ENCODE results near the gene TNN.

DNA sequence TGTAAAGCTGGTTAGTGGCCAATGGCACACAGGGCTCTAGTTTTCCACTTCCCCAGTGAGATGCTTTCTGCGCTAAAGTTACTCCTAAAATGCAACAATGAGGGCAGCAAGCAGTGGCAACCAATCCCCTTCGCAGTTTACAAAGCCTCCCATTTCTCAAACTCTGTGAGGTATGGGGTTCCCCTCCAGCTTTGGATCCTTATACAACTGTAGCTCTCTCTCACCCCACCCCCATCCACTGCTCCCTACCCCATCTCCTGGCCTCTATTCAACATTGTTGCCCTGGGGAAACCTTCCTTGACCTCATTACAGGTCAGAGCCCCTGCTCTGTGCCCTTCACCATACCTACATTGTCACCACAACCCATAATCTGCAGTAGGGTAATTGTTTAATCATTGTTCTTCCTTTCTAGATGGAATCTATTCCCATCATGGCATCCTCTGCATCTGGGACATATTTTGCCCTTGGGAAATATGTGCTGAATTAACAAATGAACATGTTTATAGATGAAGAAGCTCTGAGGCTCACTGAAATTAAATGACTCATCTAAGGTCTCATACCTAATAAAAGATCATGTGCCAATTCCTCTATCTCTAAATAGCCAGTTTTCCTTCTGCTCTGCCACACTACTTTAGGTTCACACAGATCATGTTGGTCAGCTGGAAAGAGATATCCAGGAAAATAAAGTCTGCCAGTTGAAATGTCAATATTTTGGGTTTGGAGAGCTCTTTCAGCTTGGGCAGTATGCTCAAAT lies 112.4 kb downstream of the TNN start:
- TF ChIP-seq, protein P1, sequence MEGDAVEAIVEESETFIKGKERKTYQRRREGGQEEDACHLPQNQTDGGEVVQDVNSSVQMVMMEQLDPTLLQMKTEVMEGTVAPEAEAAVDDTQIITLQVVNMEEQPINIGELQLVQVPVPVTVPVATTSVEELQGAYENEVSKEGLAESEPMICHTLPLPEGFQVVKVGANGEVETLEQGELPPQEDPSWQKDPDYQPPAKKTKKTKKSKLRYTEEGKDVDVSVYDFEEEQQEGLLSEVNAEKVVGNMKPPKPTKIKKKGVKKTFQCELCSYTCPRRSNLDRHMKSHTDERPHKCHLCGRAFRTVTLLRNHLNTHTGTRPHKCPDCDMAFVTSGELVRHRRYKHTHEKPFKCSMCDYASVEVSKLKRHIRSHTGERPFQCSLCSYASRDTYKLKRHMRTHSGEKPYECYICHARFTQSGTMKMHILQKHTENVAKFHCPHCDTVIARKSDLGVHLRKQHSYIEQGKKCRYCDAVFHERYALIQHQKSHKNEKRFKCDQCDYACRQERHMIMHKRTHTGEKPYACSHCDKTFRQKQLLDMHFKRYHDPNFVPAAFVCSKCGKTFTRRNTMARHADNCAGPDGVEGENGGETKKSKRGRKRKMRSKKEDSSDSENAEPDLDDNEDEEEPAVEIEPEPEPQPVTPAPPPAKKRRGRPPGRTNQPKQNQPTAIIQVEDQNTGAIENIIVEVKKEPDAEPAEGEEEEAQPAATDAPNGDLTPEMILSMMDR (IDR thresholded peaks at IDR 0.05; ENCODE audit: insufficient read depth, low read length), result no peak
- TF ChIP-seq POLR2AphosphoS5 (IDR thresholded peaks at IDR 0.05; ENCODE audit: low read depth) (no peak), GABPA (IDR thresholded peaks at IDR 0.05; ENCODE audit: low read depth) (no peak)
- TF ChIP-seq, protein P2, sequence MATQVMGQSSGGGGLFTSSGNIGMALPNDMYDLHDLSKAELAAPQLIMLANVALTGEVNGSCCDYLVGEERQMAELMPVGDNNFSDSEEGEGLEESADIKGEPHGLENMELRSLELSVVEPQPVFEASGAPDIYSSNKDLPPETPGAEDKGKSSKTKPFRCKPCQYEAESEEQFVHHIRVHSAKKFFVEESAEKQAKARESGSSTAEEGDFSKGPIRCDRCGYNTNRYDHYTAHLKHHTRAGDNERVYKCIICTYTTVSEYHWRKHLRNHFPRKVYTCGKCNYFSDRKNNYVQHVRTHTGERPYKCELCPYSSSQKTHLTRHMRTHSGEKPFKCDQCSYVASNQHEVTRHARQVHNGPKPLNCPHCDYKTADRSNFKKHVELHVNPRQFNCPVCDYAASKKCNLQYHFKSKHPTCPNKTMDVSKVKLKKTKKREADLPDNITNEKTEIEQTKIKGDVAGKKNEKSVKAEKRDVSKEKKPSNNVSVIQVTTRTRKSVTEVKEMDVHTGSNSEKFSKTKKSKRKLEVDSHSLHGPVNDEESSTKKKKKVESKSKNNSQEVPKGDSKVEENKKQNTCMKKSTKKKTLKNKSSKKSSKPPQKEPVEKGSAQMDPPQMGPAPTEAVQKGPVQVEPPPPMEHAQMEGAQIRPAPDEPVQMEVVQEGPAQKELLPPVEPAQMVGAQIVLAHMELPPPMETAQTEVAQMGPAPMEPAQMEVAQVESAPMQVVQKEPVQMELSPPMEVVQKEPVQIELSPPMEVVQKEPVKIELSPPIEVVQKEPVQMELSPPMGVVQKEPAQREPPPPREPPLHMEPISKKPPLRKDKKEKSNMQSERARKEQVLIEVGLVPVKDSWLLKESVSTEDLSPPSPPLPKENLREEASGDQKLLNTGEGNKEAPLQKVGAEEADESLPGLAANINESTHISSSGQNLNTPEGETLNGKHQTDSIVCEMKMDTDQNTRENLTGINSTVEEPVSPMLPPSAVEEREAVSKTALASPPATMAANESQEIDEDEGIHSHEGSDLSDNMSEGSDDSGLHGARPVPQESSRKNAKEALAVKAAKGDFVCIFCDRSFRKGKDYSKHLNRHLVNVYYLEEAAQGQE (IDR thresholded peaks at IDR 0.05; ENCODE audit: insufficient replicate concordance, low read depth), result no peak

All from HL-60 (cell line).